HL-60 (cell line): ENCODE data around the gene ZNF497.

Experiments used
- POLR2AphosphoS5 ChIP-seq: IDR thresholded peaks from 2 replicates; pipeline ENCODE4 v1.6.1; 2012; ENCODE audit warnings: low read depth
- TF ChIP-seq, protein P1 (sequence below): IDR thresholded peaks from one replicate; pipeline ENCODE4 v1.5.1; 2011; ENCODE audit warnings: low read length, control low read depth, inconsistent platforms; ENCODE audit not compliant: insufficient read depth

DNA sequence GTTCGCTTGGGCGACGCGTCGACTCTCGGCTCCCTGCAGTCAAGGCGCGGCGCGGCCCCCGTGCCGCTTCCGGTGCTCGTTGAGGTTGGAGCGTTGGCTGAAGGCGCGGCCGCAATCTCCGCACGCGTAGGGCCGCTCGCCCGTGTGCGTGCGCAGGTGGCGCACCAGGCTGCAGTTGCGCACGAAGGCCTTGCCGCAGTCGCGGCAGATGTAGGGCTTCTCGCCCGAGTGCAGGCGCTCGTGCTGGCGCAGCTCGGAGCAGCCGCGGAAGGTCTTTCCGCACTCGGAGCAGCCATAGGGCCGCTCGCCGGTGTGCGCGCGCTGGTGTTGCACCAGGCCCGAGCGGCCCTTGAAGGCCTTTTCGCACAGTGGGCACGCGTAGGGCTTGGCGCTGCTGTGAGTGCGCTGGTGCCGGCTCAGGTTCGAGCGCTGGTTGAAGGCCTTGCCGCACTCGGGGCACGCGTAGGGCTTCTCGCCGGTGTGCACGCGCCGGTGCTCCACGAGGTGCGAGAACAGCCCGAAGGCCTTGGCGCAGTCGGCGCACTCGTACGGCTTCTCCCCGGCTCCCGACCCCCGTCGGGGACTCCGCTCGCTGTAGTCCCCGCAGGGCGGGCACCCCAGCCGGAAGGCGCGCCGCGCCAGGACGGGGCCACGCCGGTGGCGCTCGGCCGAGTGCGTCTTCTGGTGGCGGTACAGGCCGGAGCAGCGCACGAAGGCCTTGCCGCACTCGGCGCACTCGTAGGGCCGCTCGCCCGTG lies 5.3 kb upstream of the ZNF497 start:
- TF ChIP-seq, protein P1, sequence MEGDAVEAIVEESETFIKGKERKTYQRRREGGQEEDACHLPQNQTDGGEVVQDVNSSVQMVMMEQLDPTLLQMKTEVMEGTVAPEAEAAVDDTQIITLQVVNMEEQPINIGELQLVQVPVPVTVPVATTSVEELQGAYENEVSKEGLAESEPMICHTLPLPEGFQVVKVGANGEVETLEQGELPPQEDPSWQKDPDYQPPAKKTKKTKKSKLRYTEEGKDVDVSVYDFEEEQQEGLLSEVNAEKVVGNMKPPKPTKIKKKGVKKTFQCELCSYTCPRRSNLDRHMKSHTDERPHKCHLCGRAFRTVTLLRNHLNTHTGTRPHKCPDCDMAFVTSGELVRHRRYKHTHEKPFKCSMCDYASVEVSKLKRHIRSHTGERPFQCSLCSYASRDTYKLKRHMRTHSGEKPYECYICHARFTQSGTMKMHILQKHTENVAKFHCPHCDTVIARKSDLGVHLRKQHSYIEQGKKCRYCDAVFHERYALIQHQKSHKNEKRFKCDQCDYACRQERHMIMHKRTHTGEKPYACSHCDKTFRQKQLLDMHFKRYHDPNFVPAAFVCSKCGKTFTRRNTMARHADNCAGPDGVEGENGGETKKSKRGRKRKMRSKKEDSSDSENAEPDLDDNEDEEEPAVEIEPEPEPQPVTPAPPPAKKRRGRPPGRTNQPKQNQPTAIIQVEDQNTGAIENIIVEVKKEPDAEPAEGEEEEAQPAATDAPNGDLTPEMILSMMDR = no peak
- no peak for TF ChIP-seq POLR2AphosphoS5
